HCT116 (cell line): ENCODE measurements around the gene SMG9. TPM values are rescaled to one million over a fixed set of nuclear protein-coding genes. Genes with fewer than 3 reads are reported as not detected.

Experiments
- ATAC-seq: fragments of 200-7000 bp; cut with Tn5 transposase; 2 replicates; pipeline ENCODE4 v1.9.1; 2020; ENCODE audit warnings: mild to moderate bottlenecking, moderate library complexity
- BruUV-seq: library from RNA; stranded (reverse); fragments of 400-500 nt; replicated peaks from 2 replicates; lab custom pipeline; 2021; lab: Mats Ljungman, UMichigan
- CTCF ChIA-PET: fragments of 300-600 bp; sonication (Branson Sonifier 250); formaldehyde crosslinking; loops from one replicate; lab custom pipeline; 2021; ENCODE audit warnings: antibody characterized with exemption; lab: Charles Lee
- POLR2A ChIA-PET: fragments of 300-600, 350-600 bp; sonication (Branson Sonifier 250); formaldehyde crosslinking; loops from one replicate; lab custom pipeline; 2021; ENCODE audit warnings: antibody characterized with exemption; lab: Charles Lee
- RAD21 ChIA-PET, 2 experiments: fragments of 300-600 bp; sonication (Branson Sonifier 250); formaldehyde crosslinking; loops; one replicate each; lab custom pipeline; 2023; ENCODE audit warnings: low total read pairs in 2 of 2; ENCODE audit not compliant: uncharacterized antibody in 2 of 2, unreplicated experiment in 2 of 2, low non-redundant PET in 1 of 2; lab: Charles Lee
- DNase-seq: peaks from one replicate; pipeline ENCODE4 v3.0.0-alpha.2; 2010; ENCODE audit warnings: low read depth, low spot score
- H2AFZ ChIP-seq: fragments of 200-600 bp; shearing (Covaris generic), sonication (generic); 2 replicates; pipeline ENCODE4 v1.6.1; 2017; ENCODE audit warnings: low read depth, mixed run types, mixed read lengths, antibody characterized with exemption, low read length; ENCODE audit not compliant: poor library complexity, severe bottlenecking
- H3K27ac ChIP-seq: 2 replicates; pipeline ENCODE4 v1.5.1; 2012; ENCODE audit warnings: low read depth, low read length
- H3K27me3 ChIP-seq: fragments of 200-600 bp; sonication (generic); 2 replicates; pipeline ENCODE4 v1.6.1; 2016; ENCODE audit warnings: mixed run types, low read length, mixed read lengths; ENCODE audit not compliant: insufficient read depth
- H3K36me3 ChIP-seq, 2 experiments: fragments of 200-500 bp in 1 of 2; fragments of 200-600 bp in 1 of 2; sonication (Bioruptor generic) in 1 of 2; sonication (generic) in 1 of 2; 2 replicates each; pipeline versions ENCODE4 v1.5.1 to v1.6.1; 2014 to 2016; ENCODE audit warnings: low read length in 2 of 2, inconsistent platforms in 1 of 2, mixed read lengths in 1 of 2, mixed run types in 1 of 2; ENCODE audit not compliant: insufficient read depth in 2 of 2, control insufficient read depth in 1 of 2
- H3K4me1 ChIP-seq, 2 experiments: fragments of 200-600 bp in 1 of 2; sonication (generic) in 1 of 2; 2 replicates each; pipeline versions ENCODE4 v1.5.1 to v1.6.1; 2012 to 2017; ENCODE audit warnings: low read length in 2 of 2, inconsistent platforms in 1 of 2, mild to moderate bottlenecking in 1 of 2, mixed read lengths in 1 of 2, mixed run types in 1 of 2, moderate library complexity in 1 of 2; ENCODE audit not compliant: insufficient read depth in 2 of 2, control insufficient read depth in 1 of 2
- H3K4me2 ChIP-seq: fragments of 200-600 bp; sonication (generic); 2 replicates; pipeline ENCODE4 v1.6.1; 2017; ENCODE audit warnings: mixed run types, low read length, mixed read lengths
- H3K4me3 ChIP-seq, 2 experiments: fragments of 200-600 bp in 1 of 2; sonication (generic) in 1 of 2; replicated peaks in 1 of 2; 2 replicates each; pipeline ENCODE4 v1.5.1; 2011 to 2016; ENCODE audit warnings: low read length in 2 of 2, control low read depth in 1 of 2, low read depth in 1 of 2, mild to moderate bottlenecking in 1 of 2, mixed read lengths in 1 of 2, mixed run types in 1 of 2
- H3K79me2 ChIP-seq: fragments of 200-600 bp; sonication (generic); 2 replicates; pipeline ENCODE4 v1.6.1; 2017; ENCODE audit warnings: mild to moderate bottlenecking, mixed run types, low read length, moderate library complexity, mixed read lengths; ENCODE audit not compliant: insufficient read depth
- H3K9ac ChIP-seq: fragments of 200-600 bp; sonication (generic); 2 replicates; pipeline ENCODE4 v1.6.1; 2016; ENCODE audit warnings: low read length, mixed read lengths
- H3K9me2 ChIP-seq: fragments of 200-600 bp; sonication (generic), shearing (Covaris generic); 2 replicates; pipeline ENCODE4 v1.6.1; 2017; ENCODE audit warnings: mixed run types, mild to moderate bottlenecking, moderate library complexity; ENCODE audit not compliant: insufficient read depth
- H3K9me3 ChIP-seq, 2 experiments: fragments of 200-500 bp in 1 of 2; fragments of 200-600 bp in 1 of 2; sonication (Bioruptor generic) in 1 of 2; sonication (generic) in 1 of 2; 2 replicates each; pipeline ENCODE4 v1.6.1; 2014 to 2017; ENCODE audit warnings: low read length in 2 of 2, mixed read lengths in 2 of 2, inconsistent platforms in 1 of 2, low read depth in 1 of 2, mild to moderate bottlenecking in 1 of 2, mixed run types in 1 of 2, moderate library complexity in 1 of 2; ENCODE audit not compliant: control insufficient read depth in 1 of 2, insufficient read depth in 1 of 2
- H4K20me1 ChIP-seq: fragments of 200-600 bp; sonication (generic), shearing (Covaris generic); 2 replicates; pipeline ENCODE4 v1.6.1; 2017; ENCODE audit warnings: mixed run types, mild to moderate bottlenecking, moderate library complexity; ENCODE audit not compliant: insufficient read depth
- CBX3 ChIP-seq: IDR thresholded peaks from 2 replicates; pipeline ENCODE4 v1.6.1; 2012; ENCODE audit warnings: low read depth
- CEBPB ChIP-seq: IDR thresholded peaks from 2 replicates; pipeline ENCODE4 v1.6.1; 2012; ENCODE audit warnings: low read depth
- ELF1 ChIP-seq: IDR thresholded peaks from 2 replicates; pipeline ENCODE4 v1.6.1; 2012; ENCODE audit warnings: low read depth, borderline replicate concordance
- EZH2phosphoT487 ChIP-seq: fragments of 200-600 bp; IDR thresholded peaks from 2 replicates; pipeline ENCODE4 v1.6.1; 2018; ENCODE audit warnings: antibody characterized with exemption, borderline replicate concordance
- JUND ChIP-seq: IDR thresholded peaks from 2 replicates; pipeline ENCODE4 v1.6.1; 2012
- POLR2A ChIP-seq: IDR thresholded peaks from 2 replicates; pipeline ENCODE4 v1.7.0; 2011; ENCODE audit warnings: borderline replicate concordance; ENCODE audit not compliant: insufficient read depth, insufficient read length; ENCODE audit errors: extremely low read depth
- POLR2AphosphoS5 ChIP-seq: IDR thresholded peaks from 2 replicates; pipeline ENCODE4 v1.6.1; 2011; ENCODE audit warnings: mild to moderate bottlenecking, low read depth, low read length, moderate library complexity
- RAD21 ChIP-seq: IDR thresholded peaks from 2 replicates; pipeline ENCODE4 v1.6.1; 2012; ENCODE audit warnings: low read depth, mild to moderate bottlenecking
- REST ChIP-seq: IDR thresholded peaks from 2 replicates; pipeline ENCODE4 v1.6.1; 2012; ENCODE audit warnings: low read depth
- SP1 ChIP-seq: IDR thresholded peaks from 2 replicates; pipeline ENCODE4 v1.6.1; 2012; ENCODE audit warnings: low read depth
- SRF ChIP-seq: IDR thresholded peaks from 2 replicates; pipeline ENCODE4 v1.6.1; 2012; ENCODE audit warnings: low read depth
- TCF7L2 ChIP-seq: IDR thresholded peaks from 2 replicates; pipeline ENCODE4 v1.7.0; 2011; ENCODE audit warnings: borderline replicate concordance, inconsistent platforms; ENCODE audit not compliant: insufficient read depth, insufficient read length; ENCODE audit errors: extremely low read depth
- ZBTB33 ChIP-seq: IDR thresholded peaks from 2 replicates; pipeline ENCODE4 v1.6.1; 2011; ENCODE audit warnings: mild to moderate bottlenecking, low read length, moderate library complexity; ENCODE audit not compliant: insufficient replicate concordance; ENCODE audit errors: extremely low read depth
- ZFX ChIP-seq: fragments of 450-650 bp; IDR thresholded peaks from 2 replicates; pipeline ENCODE4 v1.6.1; 2017
- ZNF274 ChIP-seq: fragments of 200-500 bp; sonication (Bioruptor generic); IDR thresholded peaks from 2 replicates; pipeline ENCODE4 v1.6.1; 2014; ENCODE audit warnings: mild to moderate bottlenecking, low read depth, low read length, inconsistent platforms
- intact Hi-C: fragments of 100-400 bp; cut with micrococcal nuclease; formaldehyde crosslinking; loops from 2 replicates; pipeline ENCODE4 v1.10.0; 2022
- total RNA-seq: library from RNA; stranded (reverse); gene quantifications from one replicate; pipeline ENCODE4 v1.2.1, GENCODE V29; 2021; ENCODE audit not compliant: unreplicated experiment
- TF ChIP-seq, protein P1 (sequence below): IDR thresholded peaks from 2 replicates; pipeline ENCODE4 v1.6.1; 2012
- TF ChIP-seq, protein P2 (sequence below): IDR thresholded peaks from 2 replicates; pipeline ENCODE4 v1.6.1; 2012

Gene SMG9
- total RNA-seq, 1 experiment from 2014 or later: 80.2 TPM

DNA sequence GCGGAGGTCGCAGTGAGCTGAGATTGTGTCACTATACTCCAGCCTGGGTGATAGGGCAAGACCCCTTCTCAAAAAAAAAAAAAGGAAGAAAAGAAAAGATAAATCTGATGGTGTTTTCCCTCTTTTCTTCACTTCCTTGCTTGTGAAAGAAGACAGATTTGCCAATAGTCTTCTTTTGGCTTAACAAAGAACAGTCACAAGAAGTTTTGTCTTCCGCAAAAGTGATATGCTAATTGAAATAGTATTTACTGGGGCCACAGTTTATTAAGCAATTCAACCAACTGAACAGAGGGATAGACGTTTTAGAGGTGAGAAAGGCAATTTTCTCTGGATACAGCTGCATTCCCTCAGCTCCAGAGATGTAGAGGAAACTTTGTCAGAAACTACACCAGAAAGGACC, 61.9 kb downstream of the SMG9 start:
- CTCF ChIA-PET: no interaction called here

DNA sequence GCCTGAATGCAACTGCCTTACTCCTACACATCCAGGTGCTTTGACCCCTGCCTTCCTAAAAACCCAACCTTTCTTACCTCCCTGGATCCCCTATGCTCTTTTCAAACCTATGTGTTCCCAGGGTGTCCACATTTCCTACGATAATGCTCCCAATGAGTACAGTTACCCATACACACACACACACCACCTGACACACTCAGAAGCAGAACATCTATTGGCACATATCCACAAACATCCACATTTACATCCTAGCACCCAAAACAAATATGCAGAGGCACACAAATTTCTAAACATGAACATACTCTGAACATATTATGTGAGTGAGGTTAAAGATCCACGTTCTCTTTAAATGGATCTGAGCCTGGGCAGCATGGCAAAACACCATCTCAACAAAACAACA, 62.4 kb downstream of the SMG9 start:
- no TSS peak for BruUV-seq
- H3K4me2 ChIP-seq: no peak overlapping the region
- H2AFZ ChIP-seq: no peak overlapping the region
- no peak overlapping the region for H3K4me3 ChIP-seq
- no peaks in the 10 kb centered on the region for H3K9me2 ChIP-seq
- H3K9ac ChIP-seq: no peak overlapping the region
- ChIA-PET POLR2A (no interaction called here), RAD21 (no interaction called here), CTCF (no interaction called here)
- no peak overlapping the region for H3K27ac ChIP-seq
- ATAC-seq (no peak), DNase-seq (no peak)
- peaks cover 5 to 7% of the 10 kb centered on the region in 2 experiments; a peak in 3 of 4 replicates for H3K4me1 ChIP-seq
- H3K9me3 ChIP-seq: peaks cover 13 to 14% of the 10 kb centered on the region in 2 experiments; a peak in 2 of 4 replicates
- H4K20me1 ChIP-seq: no peaks in the 10 kb centered on the region
- no peaks in the 10 kb centered on the region for H3K27me3 ChIP-seq
- intact Hi-C loops: no loop called here
- H3K79me2 ChIP-seq: no peaks in the 10 kb centered on the region
- H3K36me3 ChIP-seq: no peaks in the 10 kb centered on the region
- TF ChIP-seq ZFX (no peak), ZNF274 (no peak), EZH2phosphoT487 (no peak), RAD21 (no peak), POLR2AphosphoS5 (no peak), CEBPB (no peak), CBX3 (no peak), JUND (no peak), REST (no peak), SRF (no peak), ZBTB33 (no peak), SP1 (no peak), ELF1 (no peak)
- TF ChIP-seq, protein P1, sequence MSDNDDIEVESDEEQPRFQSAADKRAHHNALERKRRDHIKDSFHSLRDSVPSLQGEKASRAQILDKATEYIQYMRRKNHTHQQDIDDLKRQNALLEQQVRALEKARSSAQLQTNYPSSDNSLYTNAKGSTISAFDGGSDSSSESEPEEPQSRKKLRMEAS: no peak

More for the DNA sequence above, 61.9 kb downstream of the SMG9 start:
- TF ChIP-seq ZNF274: no peak
- TF ChIP-seq, protein P2, sequence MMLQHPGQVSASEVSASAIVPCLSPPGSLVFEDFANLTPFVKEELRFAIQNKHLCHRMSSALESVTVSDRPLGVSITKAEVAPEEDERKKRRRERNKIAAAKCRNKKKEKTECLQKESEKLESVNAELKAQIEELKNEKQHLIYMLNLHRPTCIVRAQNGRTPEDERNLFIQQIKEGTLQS: no peak
- TF ChIP-seq POLR2A: no peak
- TF ChIP-seq TCF7L2: no peak
- H3K9ac ChIP-seq: no peak overlapping the region
- H3K9me2 ChIP-seq: no peaks in the 10 kb centered on the region
- no peaks in the 10 kb centered on the region for H3K79me2 ChIP-seq
- H3K36me3 ChIP-seq: no peaks in the 10 kb centered on the region
- H3K4me2 ChIP-seq: no peak overlapping the region
- H3K4me1 ChIP-seq: peaks cover 0 to 2% of the 10 kb centered on the region in 2 experiments; a peak in 2 of 4 replicates
- intact Hi-C loops: no loop called here
- DNase-seq (no peak), ATAC-seq (no peak)
- RAD21 ChIA-PET: no interaction called here
- H4K20me1 ChIP-seq: no peaks in the 10 kb centered on the region
- H3K9me3 ChIP-seq: peaks cover 13 to 14% of the 10 kb centered on the region in 2 experiments; a peak in 2 of 4 replicates
- no peaks in the 10 kb centered on the region for H3K27me3 ChIP-seq
- no peak overlapping the region for H3K27ac ChIP-seq
- no TSS peak for BruUV-seq
- POLR2A ChIA-PET: no interaction called here
- H2AFZ ChIP-seq: no peak overlapping the region
- H3K4me3 ChIP-seq: no peak overlapping the region
